Activated CD8-positive, alpha-beta T cell treated with anti-CD3 and anti-CD28 coated beads for 36 hours (primary cell): Measurements from ENCODE around the gene PLBD1. TPM values are rescaled to one million over a fixed set of nuclear protein-coding genes. Genes with fewer than 3 reads are reported as not detected.

Source experiments
- ATAC-seq: fragments of 200-7000 bp; cut with Tn5 transposase; one replicate; pipeline ENCODE4 v1.10.0; 2021; ENCODE audit warnings: mild to moderate bottlenecking, moderate library complexity
- CTCF ChIA-PET: fragments of 350-600 bp; sonication (Branson Sonifier 250); formaldehyde crosslinking; loops from one replicate; lab custom pipeline; 2021; ENCODE audit warnings: antibody characterized with exemption; lab: Charles Lee
- POLR2A ChIA-PET: fragments of 350-600 bp; sonication (Branson Sonifier 250); formaldehyde crosslinking; loops from one replicate; lab custom pipeline; 2021; ENCODE audit warnings: antibody characterized with exemption; lab: Charles Lee
- DNase-seq: peaks from one replicate; pipeline ENCODE4 v3.0.0-alpha.2; 2020
- H3K27ac Mint-ChIP-seq: one replicate; pipeline ENCODE4 v1.8.0; 2021; ENCODE audit warnings: mild to moderate bottlenecking, mixed read lengths
- H3K27me3 Mint-ChIP-seq: one replicate; pipeline ENCODE4 v1.8.0; 2021; ENCODE audit warnings: mixed read lengths
- H3K36me3 Mint-ChIP-seq: one replicate; pipeline ENCODE4 v1.8.0; 2021; ENCODE audit warnings: low read depth, mixed read lengths
- H3K4me1 Mint-ChIP-seq: one replicate; pipeline ENCODE4 v1.8.0; 2021; ENCODE audit warnings: low read depth, mixed read lengths
- H3K4me3 Mint-ChIP-seq: one replicate; pipeline ENCODE4 v1.8.0; 2021; ENCODE audit warnings: mild to moderate bottlenecking, moderate library complexity, mixed read lengths
- H3K9me3 Mint-ChIP-seq: one replicate; pipeline ENCODE4 v1.8.0; 2021; ENCODE audit warnings: mixed read lengths
- intact Hi-C: fragments of 100-400 bp; cut with micrococcal nuclease; formaldehyde crosslinking; loops from one replicate; pipeline ENCODE4 v1.10.0; 2022
- total RNA-seq, 2 experiments: library from RNA; stranded (reverse); gene quantifications; one replicate each; pipeline ENCODE4 v1.2.3, GENCODE V29; 2021
- TF ChIP-seq, protein P1 (sequence below): fragments of 200-600 bp; IDR thresholded peaks from one replicate; pipeline ENCODE4 v1.8.0; 2022; ENCODE audit warnings: antibody characterized with exemption, mild to moderate bottlenecking

PLBD1 gene
- total RNA-seq, 2 experiments from 2014 or later: 0.14 TPM; not detected in 1

GRCh38 chr12:14562279-14562678 is 5.4 kb downstream of the PLBD1 start:
- Mint-ChIP-seq H3K27ac (no peak overlapping the region), H3K9me3 (no peaks in the 10 kb centered on the region), H3K4me3 (no peak overlapping the region), H3K27me3 (peaks cover 15% of the 10 kb centered on the region), H3K4me1 (peaks cover 22% of the 10 kb centered on the region), H3K36me3 (no peaks in the 10 kb centered on the region)
- intact Hi-C loops: no loop called here
- TF ChIP-seq, protein P1, sequence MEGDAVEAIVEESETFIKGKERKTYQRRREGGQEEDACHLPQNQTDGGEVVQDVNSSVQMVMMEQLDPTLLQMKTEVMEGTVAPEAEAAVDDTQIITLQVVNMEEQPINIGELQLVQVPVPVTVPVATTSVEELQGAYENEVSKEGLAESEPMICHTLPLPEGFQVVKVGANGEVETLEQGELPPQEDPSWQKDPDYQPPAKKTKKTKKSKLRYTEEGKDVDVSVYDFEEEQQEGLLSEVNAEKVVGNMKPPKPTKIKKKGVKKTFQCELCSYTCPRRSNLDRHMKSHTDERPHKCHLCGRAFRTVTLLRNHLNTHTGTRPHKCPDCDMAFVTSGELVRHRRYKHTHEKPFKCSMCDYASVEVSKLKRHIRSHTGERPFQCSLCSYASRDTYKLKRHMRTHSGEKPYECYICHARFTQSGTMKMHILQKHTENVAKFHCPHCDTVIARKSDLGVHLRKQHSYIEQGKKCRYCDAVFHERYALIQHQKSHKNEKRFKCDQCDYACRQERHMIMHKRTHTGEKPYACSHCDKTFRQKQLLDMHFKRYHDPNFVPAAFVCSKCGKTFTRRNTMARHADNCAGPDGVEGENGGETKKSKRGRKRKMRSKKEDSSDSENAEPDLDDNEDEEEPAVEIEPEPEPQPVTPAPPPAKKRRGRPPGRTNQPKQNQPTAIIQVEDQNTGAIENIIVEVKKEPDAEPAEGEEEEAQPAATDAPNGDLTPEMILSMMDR: no peak
- ATAC-seq: no peak
- DNase-seq: no peak
- POLR2A ChIA-PET: no interaction called here
- CTCF ChIA-PET: no interaction called here

GRCh38 chr12:14561677-14562238 is 5.9 kb downstream of the PLBD1 start:
- TF ChIP-seq, protein P1: no peak
- ChIA-PET POLR2A (no interaction called here), CTCF (no interaction called here)
- intact Hi-C loops: no loop called here
- no peak for ATAC-seq
- peaks cover 18% of the 10 kb centered on the region for H3K4me1 Mint-ChIP-seq
- H3K27me3 Mint-ChIP-seq: peaks cover 11% of the 10 kb centered on the region
- no peaks in the 10 kb centered on the region for H3K36me3 Mint-ChIP-seq
- DNase-seq: no peak
- no peak overlapping the region for H3K27ac Mint-ChIP-seq
- no peak overlapping the region for H3K4me3 Mint-ChIP-seq
- no peaks in the 10 kb centered on the region for H3K9me3 Mint-ChIP-seq

DNA sequence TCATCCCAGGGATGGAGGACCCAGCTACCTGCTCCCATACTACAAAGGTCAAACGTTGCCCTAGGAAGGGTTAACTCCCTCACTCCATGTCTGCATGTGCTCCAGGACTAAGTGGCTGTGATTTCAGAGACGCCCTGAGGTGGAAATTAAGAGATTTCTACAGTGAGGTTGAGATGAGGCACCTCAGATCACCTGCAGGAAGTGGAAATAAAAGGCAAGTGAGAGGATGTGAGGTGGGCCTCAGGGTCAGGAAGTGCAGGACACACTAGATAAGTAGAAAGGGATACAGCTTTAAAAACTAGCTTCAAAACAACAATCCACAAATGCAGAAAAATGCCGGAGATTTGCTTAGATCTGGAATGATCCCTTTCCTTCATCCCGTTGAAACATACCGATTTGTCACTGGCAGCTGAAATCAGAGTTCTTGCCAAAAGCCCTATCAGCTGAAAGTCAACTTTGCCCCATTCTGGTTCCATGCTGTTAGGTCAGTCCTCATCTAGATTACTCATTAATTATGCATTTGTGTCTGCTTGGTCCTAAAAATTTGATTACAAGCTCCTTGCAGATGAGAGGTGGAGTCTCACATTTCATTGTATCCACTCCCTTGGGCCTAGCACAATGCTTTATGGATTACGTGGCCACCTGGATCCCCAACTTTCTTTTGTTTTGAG is 6.6 kb downstream of the PLBD1 start:
- Mint-ChIP-seq H3K9me3 (no peaks in the 10 kb centered on the region), H3K27ac (no peak overlapping the region), H3K36me3 (no peaks in the 10 kb centered on the region), H3K4me3 (no peak overlapping the region), H3K4me1 (peaks cover 18% of the 10 kb centered on the region), H3K27me3 (peaks cover 9% of the 10 kb centered on the region)
- ChIA-PET CTCF (interaction anchor here (1.0 kb wide), 1 partner anchor 50 kb away, joined by 4 read pairs; no protein-coding TSS in a partner anchor), POLR2A (interaction anchor here (1.4 kb wide), 1 partner anchor 10 kb away, joined by 3 read pairs; no protein-coding TSS in a partner anchor)
- intact Hi-C loops: no loop called here
- DNase-seq (no peak), ATAC-seq (no peak)
- TF ChIP-seq, protein P1: no peak

DNA sequence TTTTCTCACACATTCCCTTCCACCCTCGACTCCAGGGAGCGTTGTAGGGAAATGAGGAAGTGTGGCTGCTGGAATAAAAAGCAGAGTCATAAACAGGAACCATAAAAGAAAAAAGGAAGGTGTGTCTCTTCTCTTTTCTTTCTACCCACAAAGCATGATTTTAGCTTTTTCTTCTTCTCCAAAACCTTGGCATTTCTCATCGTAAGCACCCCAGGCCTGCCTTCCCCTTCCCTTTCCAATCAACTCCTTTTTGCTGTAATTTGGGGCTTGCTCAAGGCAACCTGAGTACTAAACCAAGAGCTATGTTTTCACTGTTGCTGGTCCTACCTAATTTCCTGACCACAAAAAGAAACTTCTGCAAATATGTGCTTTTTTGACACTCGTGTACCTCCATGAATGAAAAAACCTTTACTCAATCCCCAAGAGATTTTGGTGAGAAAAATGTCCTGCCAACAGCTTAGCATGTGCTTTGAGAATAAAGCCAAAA is 9.2 kb downstream of the PLBD1 start:
- ATAC-seq (no peak), DNase-seq (no peak)
- H3K4me1 Mint-ChIP-seq: peaks cover 18% of the 10 kb centered on the region
- no peaks in the 10 kb centered on the region for H3K27me3 Mint-ChIP-seq
- no peaks in the 10 kb centered on the region for H3K9me3 Mint-ChIP-seq
- TF ChIP-seq, protein P1: no peak
- intact Hi-C loops: no loop called here
- no peaks in the 10 kb centered on the region for H3K36me3 Mint-ChIP-seq
- ChIA-PET CTCF (interaction anchor here (1.0 to 1.2 kb wide), 2 partner anchors 26 to 61 kb away, joined by 3 read pairs; no protein-coding TSS in a partner anchor), POLR2A (no interaction called here)
- H3K27ac Mint-ChIP-seq: no peak overlapping the region
- no peak overlapping the region for H3K4me3 Mint-ChIP-seq

GRCh38 chr12:14557966-14558365 is 9.7 kb downstream of the PLBD1 start:
- peaks cover 2% of the 10 kb centered on the region for H3K27me3 Mint-ChIP-seq
- DNase-seq (no peak), ATAC-seq (no peak)
- TF ChIP-seq, protein P1: no peak
- no peaks in the 10 kb centered on the region for H3K36me3 Mint-ChIP-seq
- no peak overlapping the region for H3K4me3 Mint-ChIP-seq
- H3K27ac Mint-ChIP-seq: no peak overlapping the region
- ChIA-PET POLR2A (no interaction called here), CTCF (no interaction called here)
- H3K4me1 Mint-ChIP-seq: peaks cover 18% of the 10 kb centered on the region
- H3K9me3 Mint-ChIP-seq: no peaks in the 10 kb centered on the region
- intact Hi-C loops: no loop called here
